Nephron (organoid): ENCODE results near the gene MBD4.

Source experiments
- H3K27ac Mint-ChIP-seq, 3 experiments: 2 replicates each; pipeline ENCODE4 v1.8.0; 2020; ENCODE audit warnings: mixed read lengths in 3 of 3, mild to moderate bottlenecking in 2 of 3, moderate library complexity in 1 of 3
- H3K27me3 Mint-ChIP-seq: 2 replicates; pipeline ENCODE4 v1.8.0; 2021; ENCODE audit warnings: low read depth, mild to moderate bottlenecking, moderate library complexity, mixed read lengths
- H3K36me3 Mint-ChIP-seq: 2 replicates; pipeline ENCODE4 v1.8.0; 2020; ENCODE audit warnings: low read depth, mixed read lengths
- H3K4me1 Mint-ChIP-seq: 2 replicates; pipeline ENCODE4 v1.8.0; 2020; ENCODE audit warnings: mixed read lengths
- H3K4me3 Mint-ChIP-seq, 3 experiments: 2 replicates each; pipeline ENCODE4 v1.8.0; 2020; ENCODE audit warnings: mild to moderate bottlenecking in 3 of 3, mixed read lengths in 3 of 3, moderate library complexity in 2 of 3
- H3K9me3 Mint-ChIP-seq: 2 replicates; pipeline ENCODE4 v1.8.0; 2020; ENCODE audit warnings: mixed read lengths
- CTCF ChIP-seq, 3 experiments: fragments of 200-600 bp; sonication (generic); IDR thresholded peaks; one replicate each; pipeline ENCODE4 v1.5.0; 2021; ENCODE audit warnings: antibody characterized with exemption in 3 of 3; ENCODE audit not compliant: unreplicated experiment in 3 of 3

MBD4 gene

GRCh38 chr3:129467932-129468331 lies 28.2 kb upstream of the MBD4 start:
- H3K36me3 Mint-ChIP-seq, result peaks cover 39% of the 10 kb centered on the region
- H3K4me3 Mint-ChIP-seq, result no peak overlapping the region
- H3K9me3 Mint-ChIP-seq, result no peaks in the 10 kb centered on the region
- no peaks in the 10 kb centered on the region for H3K27me3 Mint-ChIP-seq
- no peak for TF ChIP-seq CTCF (IDR thresholded peaks at IDR 0.05; ENCODE audit: unreplicated experiment in 3 of 3)
- no peaks in the 10 kb centered on the region for H3K4me1 Mint-ChIP-seq
- H3K27ac Mint-ChIP-seq, result peak overlapping the region in 1 of 3 experiments; percentile 24

- Mint-ChIP-seq H3K36me3 (peaks cover 27% of the 10 kb centered on the region), H3K4me1 (no peaks in the 10 kb centered on the region), H3K27me3 (no peaks in the 10 kb centered on the region), H3K4me3 (no peak overlapping the region), H3K9me3 (no peaks in the 10 kb centered on the region), H3K27ac (no peak overlapping the region)
- TF ChIP-seq CTCF (IDR thresholded peaks at IDR 0.05; ENCODE audit: unreplicated experiment in 3 of 3), result no peak
These were observed 24.0 kb upstream of the MBD4 start for GRCh38 chr3:129463716-129464115.

GRCh38 chr3:129463094-129463493 lies 23.3 kb upstream of the MBD4 start:
- H3K4me1 Mint-ChIP-seq, result no peaks in the 10 kb centered on the region
- no peaks in the 10 kb centered on the region for H3K9me3 Mint-ChIP-seq
- H3K4me3 Mint-ChIP-seq, result no peak overlapping the region
- H3K27ac Mint-ChIP-seq, result no peak overlapping the region
- no peak for TF ChIP-seq CTCF (IDR thresholded peaks at IDR 0.05; ENCODE audit: unreplicated experiment in 3 of 3)
- H3K36me3 Mint-ChIP-seq, result peaks cover 30% of the 10 kb centered on the region
- no peaks in the 10 kb centered on the region for H3K27me3 Mint-ChIP-seq

- Mint-ChIP-seq H3K4me3 (no peak overlapping the region), H3K36me3 (peaks cover 29% of the 10 kb centered on the region), H3K4me1 (no peaks in the 10 kb centered on the region), H3K9me3 (no peaks in the 10 kb centered on the region), H3K27ac (no peak overlapping the region), H3K27me3 (no peaks in the 10 kb centered on the region)
- TF ChIP-seq CTCF (IDR thresholded peaks at IDR 0.05; ENCODE audit: unreplicated experiment in 3 of 3), result no peak
These were observed 22.7 kb upstream of the MBD4 start for GRCh38 chr3:129462361-129462968.

GRCh38 chr3:129461461-129462146 lies 21.9 kb upstream of the MBD4 start:
- Mint-ChIP-seq H3K4me3 (no peak overlapping the region), H3K36me3 (peaks cover 32% of the 10 kb centered on the region), H3K27ac (no peak overlapping the region), H3K9me3 (no peaks in the 10 kb centered on the region), H3K4me1 (no peaks in the 10 kb centered on the region), H3K27me3 (no peaks in the 10 kb centered on the region)
- TF ChIP-seq CTCF (IDR thresholded peaks at IDR 0.05; ENCODE audit: unreplicated experiment in 3 of 3), result no peak

GRCh38 chr3:129461022-129461421 lies 21.3 kb upstream of the MBD4 start:
- no peak for TF ChIP-seq CTCF (IDR thresholded peaks at IDR 0.05; ENCODE audit: unreplicated experiment in 3 of 3)
- no peaks in the 10 kb centered on the region for H3K9me3 Mint-ChIP-seq
- peaks cover 32% of the 10 kb centered on the region for H3K36me3 Mint-ChIP-seq
- no peak overlapping the region for H3K27ac Mint-ChIP-seq
- no peaks in the 10 kb centered on the region for H3K4me1 Mint-ChIP-seq
- no peak overlapping the region for H3K4me3 Mint-ChIP-seq
- no peaks in the 10 kb centered on the region for H3K27me3 Mint-ChIP-seq
